GM23338 (cell line): ENCODE results near the gene CLCNKA. TPM values are rescaled to one million over a fixed set of nuclear protein-coding genes. Genes with fewer than 3 reads are reported as not detected.

Experiments used
- ATAC-seq: fragments of 200-7000 bp; cut with Tn5 transposase; 3 replicates; pipeline ENCODE4 v1.9.1; 2020
- DNase-seq: peaks from one replicate; pipeline ENCODE4 v3.0.0-alpha.2; 2015; ENCODE audit warnings: low spot score
- H2AFZ ChIP-seq: fragments of 200-600 bp; sonication (generic); 2 replicates; pipeline ENCODE4 v1.8.0; 2016; ENCODE audit warnings: antibody characterized with exemption, mild to moderate bottlenecking, moderate library complexity
- H3F3A ChIP-seq: fragments of 200-600 bp; sonication (generic); replicated peaks from 2 replicates; pipeline ENCODE4 v1.8.0; 2017; ENCODE audit warnings: antibody characterized with exemption, mixed run types, low read depth
- H3K27ac ChIP-seq: fragments of 200-600 bp; sonication (generic); 2 replicates; pipeline ENCODE4 v1.6.1; 2016; ENCODE audit warnings: low read depth
- H3K27me3 ChIP-seq: fragments of 200-600 bp; sonication (generic); 2 replicates; pipeline ENCODE4 v1.8.0; 2016; ENCODE audit warnings: mild to moderate bottlenecking, mixed run types, moderate library complexity; ENCODE audit not compliant: insufficient read depth
- H3K36me3 ChIP-seq: fragments of 200-600 bp; sonication (generic); 2 replicates; pipeline ENCODE4 v1.8.0; 2016; ENCODE audit warnings: mild to moderate bottlenecking; ENCODE audit not compliant: insufficient read depth
- H3K4me1 ChIP-seq: fragments of 200-600 bp; sonication (generic); 2 replicates; pipeline ENCODE4 v1.8.0; 2016; ENCODE audit warnings: mild to moderate bottlenecking, moderate library complexity; ENCODE audit not compliant: insufficient read depth
- H3K4me2 ChIP-seq: fragments of 200-600 bp; sonication (generic); 2 replicates; pipeline ENCODE4 v1.7.1; 2017; ENCODE audit warnings: mixed run types
- H3K4me3 ChIP-seq: fragments of 200-600 bp; sonication (generic); 2 replicates; pipeline ENCODE4 v1.6.1; 2016; ENCODE audit warnings: mixed run types
- H3K79me2 ChIP-seq: fragments of 200-600 bp; sonication (generic); replicated peaks from 2 replicates; pipeline ENCODE4 v1.8.0; 2017; ENCODE audit warnings: mild to moderate bottlenecking; ENCODE audit not compliant: insufficient read depth
- H3K9me2 ChIP-seq: fragments of 200-600 bp; sonication (generic); 2 replicates; pipeline ENCODE4 v1.8.0; 2017; ENCODE audit not compliant: insufficient read depth
- H4K20me1 ChIP-seq: fragments of 200-600 bp; sonication (generic); replicated peaks from 2 replicates; pipeline ENCODE4 v1.8.0; 2017; ENCODE audit warnings: mild to moderate bottlenecking; ENCODE audit not compliant: insufficient read depth
- H3K27ac Mint-ChIP-seq: 2 replicates; pipeline ENCODE4 v1.8.0; 2020; ENCODE audit warnings: inconsistent platforms, mild to moderate bottlenecking, moderate library complexity, mixed read lengths
- H3K27me3 Mint-ChIP-seq: 3 replicates; pipeline ENCODE4 v1.8.0; 2022; ENCODE audit warnings: low read depth, mild to moderate bottlenecking, moderate library complexity, mixed read lengths, inconsistent platforms; ENCODE audit not compliant: insufficient read depth, poor library complexity
- H3K36me3 Mint-ChIP-seq: 3 replicates; pipeline ENCODE4 v1.8.0; 2021; ENCODE audit warnings: low read depth, mild to moderate bottlenecking, inconsistent platforms, moderate library complexity, mixed read lengths
- H3K4me1 Mint-ChIP-seq: 3 replicates; pipeline ENCODE4 v1.8.0; 2020; ENCODE audit warnings: mild to moderate bottlenecking, inconsistent platforms, mixed read lengths
- H3K4me3 Mint-ChIP-seq: 3 replicates; pipeline ENCODE4 v1.8.0; 2021; ENCODE audit warnings: moderate library complexity, mild to moderate bottlenecking, inconsistent platforms, mixed read lengths
- H3K9me3 Mint-ChIP-seq: 3 replicates; pipeline ENCODE4 v1.8.0; 2020; ENCODE audit warnings: moderate library complexity, mild to moderate bottlenecking, inconsistent platforms, mixed read lengths
- CREB1 ChIP-seq: fragments of 250-450 bp; sonication (Bioruptor Pico); IDR thresholded peaks from 2 replicates; pipeline ENCODE4 v1.5.0; 2020; ENCODE audit warnings: low read depth, mild to moderate bottlenecking, moderate library complexity
- CTCF ChIP-seq, 2 experiments: fragments of 200-600 bp in 1 of 2; sonication (generic) in 1 of 2; conservative IDR thresholded peaks; 2 replicates each; pipeline versions ENCODE4 v1.5.1 to v1.6.1; 2016 to 2017; ENCODE audit warnings: antibody characterized with exemption in 2 of 2, low read depth in 2 of 2, mild to moderate bottlenecking in 2 of 2, moderate library complexity in 1 of 2
- ETS1 ChIP-seq: IDR thresholded peaks from 2 replicates; pipeline ENCODE4 v1.6.1; 2016; ENCODE audit warnings: antibody characterized with exemption
- EZH2 ChIP-seq: fragments of 200-600 bp; sonication (generic); IDR thresholded peaks from one replicate; pipeline ENCODE4 v1.8.0; 2017; ENCODE audit warnings: antibody characterized with exemption, mild to moderate bottlenecking, low read depth; ENCODE audit not compliant: unreplicated experiment
- EZH2phosphoT487 ChIP-seq: fragments of 200-600 bp; sonication (generic); IDR thresholded peaks from one replicate; pipeline ENCODE4 v1.8.1; 2018; ENCODE audit warnings: antibody characterized with exemption; ENCODE audit not compliant: unreplicated experiment
- JUNB ChIP-seq: IDR thresholded peaks from one replicate; pipeline ENCODE4 v1.6.1; 2016; ENCODE audit warnings: antibody characterized with exemption; ENCODE audit not compliant: unreplicated experiment
- POLR2AphosphoS5 ChIP-seq: IDR thresholded peaks from 2 replicates; pipeline ENCODE4 v1.6.1; 2016; ENCODE audit warnings: antibody characterized with exemption, low read depth
- REST ChIP-seq: IDR thresholded peaks from one replicate; pipeline ENCODE4 v1.6.1; 2018; ENCODE audit warnings: antibody characterized with exemption; ENCODE audit not compliant: unreplicated experiment
- STAT1 ChIP-seq: IDR thresholded peaks from one replicate; pipeline ENCODE4 v1.6.1; 2016; ENCODE audit warnings: antibody characterized with exemption; ENCODE audit not compliant: unreplicated experiment
- ZNF114 ChIP-seq: fragments of 250-450 bp; sonication (Bioruptor Pico); IDR thresholded peaks from 2 replicates; pipeline ENCODE4 v1.5.0; 2020; ENCODE audit warnings: mild to moderate bottlenecking, moderate library complexity
- ZNF462 ChIP-seq: fragments of 250-450 bp; sonication (Bioruptor Pico); IDR thresholded peaks from 2 replicates; pipeline ENCODE4 v1.5.0; 2020; ENCODE audit warnings: mild to moderate bottlenecking, moderate library complexity
- polyA plus RNA-seq: library from polyadenylated mRNA; unstranded; fragments of >200 nt; fragmentation: Nextera tagmentation; extraction: Ambion mirVana; gene quantifications from 2 replicates; pipeline ENCODE4 v1.2.1, GENCODE V29; 2016
- total RNA-seq: library from RNA; depleted of rRNA; stranded (reverse); fragments of >200 nt; shearing (Covaris generic); gene quantifications from 2 replicates; pipeline ENCODE4 v1.2.3, GENCODE V29; 2014

Gene CLCNKA
- total and polyA plus RNA-seq, 2 experiments from 2014 or later, result 0.59 to 0.76 TPM

- TF ChIP-seq EZH2phosphoT487 (no peak), REST (no peak), JUNB (no peak)
Measured at GRCh38 chr1:15988856-15989736, 32.7 kb upstream of the CLCNKA start (continued).

GRCh38 chr1:15989776-15990175 is 32.1 kb upstream of the CLCNKA start:
- Mint-ChIP-seq H3K36me3 (no peaks in the 10 kb centered on the region), H3K4me3 (no peak overlapping the region), H3K27ac (no peak overlapping the region), H3K9me3 (no peaks in the 10 kb centered on the region), H3K27me3 (peaks cover 4% of the 10 kb centered on the region), H3K4me1 (no peaks in the 10 kb centered on the region)
- Histone ChIP-seq H3K27me3 (no peaks in the 10 kb centered on the region), H3K4me2 (no peak overlapping the region), H3K27ac (no peak overlapping the region), H3K4me3 (no peak overlapping the region), H4K20me1 (no peaks in the 10 kb centered on the region), H3K9me2 (no peaks in the 10 kb centered on the region), H2AFZ (no peak overlapping the region), H3K4me1 (no peaks in the 10 kb centered on the region), H3K79me2 (no peaks in the 10 kb centered on the region), H3F3A (no peaks in the 10 kb centered on the region), H3K36me3 (no peaks in the 10 kb centered on the region)
- DNase-seq, result no peak
- no peak for ATAC-seq
- TF ChIP-seq POLR2AphosphoS5, result no peak
- no peak for TF ChIP-seq ETS1
- TF ChIP-seq STAT1, result no peak
- no peak for TF ChIP-seq JUNB
- TF ChIP-seq EZH2phosphoT487, result no peak
- TF ChIP-seq CTCF (conservative IDR thresholded peaks at IDR 0.05; ENCODE audit: low read depth in 2 of 2), result no peak
- TF ChIP-seq ZNF462 (CRISPR knock-in tag), result no peak
- no peak for TF ChIP-seq ZNF114 (CRISPR knock-in tag)
- no peak for TF ChIP-seq CREB1 (CRISPR knock-in tag)
- no peak for TF ChIP-seq EZH2
